Central memory CD8-positive, alpha-beta T cell (primary cell): ENCODE measurements around the gene AGO1.
A peak's percentile ranks its signal among the peaks of the same experiment; 100 is the strongest.

ENCODE experiments used
- ATAC-seq: fragments of 150-1000 bp; cut with Tn5 transposase; replicated peaks from 2 replicates; pipeline ENCODE4 v1.10.0; 2022; ENCODE audit warnings: mild to moderate bottlenecking, moderate FRiP score, moderate number of reproducible peaks; ENCODE audit not compliant: poor library complexity, severe bottlenecking; ENCODE audit errors: extremely low read depth
- DNase-seq, 2 donors: peaks; one replicate each; pipeline ENCODE4 v3.0.0; 2021; ENCODE audit warnings: low spot score in 2 of 2
- H3K27ac Mint-ChIP-seq: one replicate; pipeline ENCODE4 v1.8.0; 2022; ENCODE audit warnings: low read depth, mild to moderate bottlenecking, moderate library complexity, mixed read lengths
- H3K27me3 Mint-ChIP-seq: one replicate; pipeline ENCODE4 v1.8.0; 2022; ENCODE audit warnings: mixed read lengths
- H3K36me3 Mint-ChIP-seq: one replicate; pipeline ENCODE4 v1.8.0; 2022; ENCODE audit warnings: mild to moderate bottlenecking, moderate library complexity, mixed read lengths; ENCODE audit not compliant: insufficient read depth
- H3K4me1 Mint-ChIP-seq: one replicate; pipeline ENCODE4 v1.8.0; 2022; ENCODE audit warnings: mixed read lengths
- H3K4me3 Mint-ChIP-seq: one replicate; pipeline ENCODE4 v1.8.0; 2022; ENCODE audit warnings: mild to moderate bottlenecking, moderate library complexity, mixed read lengths
- H3K9me3 Mint-ChIP-seq: one replicate; pipeline ENCODE4 v1.8.0; 2022; ENCODE audit warnings: mixed read lengths

Gene AGO1

GRCh38 chr1:35894656-35895055, 11.6 kb downstream of the AGO1 start:
- no peaks in the 10 kb centered on the region for H3K9me3 Mint-ChIP-seq
- no peak overlapping the region for H3K27ac Mint-ChIP-seq

DNA sequence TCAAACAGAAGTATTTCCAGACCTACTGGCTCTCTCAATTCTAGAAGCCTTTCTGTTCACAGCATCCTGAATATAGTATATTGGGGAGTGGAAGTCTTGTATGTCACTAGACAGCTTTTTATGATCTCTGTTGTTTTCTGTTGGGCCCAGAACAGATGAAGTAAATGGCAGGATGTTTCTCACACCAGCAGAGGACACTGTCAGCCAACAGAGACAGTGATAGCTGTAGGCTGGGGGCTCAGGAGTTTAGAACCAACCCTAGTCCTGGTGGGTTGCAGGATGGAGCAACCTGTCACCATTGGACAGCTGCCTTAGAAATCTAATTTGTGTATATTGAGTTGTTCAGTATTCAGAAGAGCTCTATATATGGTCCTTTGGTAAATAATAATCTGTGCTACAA, 16.9 kb downstream of the AGO1 start:
- no peaks in the 10 kb centered on the region for H3K9me3 Mint-ChIP-seq
- H3K4me3 Mint-ChIP-seq: no peak overlapping the region
- H3K36me3 Mint-ChIP-seq: peaks cover 35% of the 10 kb centered on the region
- H3K27me3 Mint-ChIP-seq: no peaks in the 10 kb centered on the region
- ATAC-seq (no peak), DNase-seq (no peak)
- no peaks in the 10 kb centered on the region for H3K4me1 Mint-ChIP-seq
- H3K27ac Mint-ChIP-seq: no peak overlapping the region

More at GRCh38 chr1:35894656-35895055, 11.6 kb downstream of the AGO1 start:
- Mint-ChIP-seq H3K36me3 (peaks cover 30% of the 10 kb centered on the region), H3K27me3 (no peaks in the 10 kb centered on the region), H3K4me3 (no peak overlapping the region), H3K4me1 (no peaks in the 10 kb centered on the region)
- no peak for ATAC-seq
- no peak for DNase-seq

- Mint-ChIP-seq H3K27ac (no peak overlapping the region), H3K9me3 (no peaks in the 10 kb centered on the region), H3K4me3 (no peak overlapping the region), H3K4me1 (no peaks in the 10 kb centered on the region), H3K36me3 (peaks cover 34% of the 10 kb centered on the region), H3K27me3 (no peaks in the 10 kb centered on the region)
- no peak for DNase-seq
- no peak for ATAC-seq
Measured at GRCh38 chr1:35901235-35901634, 18.2 kb downstream of the AGO1 start.

DNA sequence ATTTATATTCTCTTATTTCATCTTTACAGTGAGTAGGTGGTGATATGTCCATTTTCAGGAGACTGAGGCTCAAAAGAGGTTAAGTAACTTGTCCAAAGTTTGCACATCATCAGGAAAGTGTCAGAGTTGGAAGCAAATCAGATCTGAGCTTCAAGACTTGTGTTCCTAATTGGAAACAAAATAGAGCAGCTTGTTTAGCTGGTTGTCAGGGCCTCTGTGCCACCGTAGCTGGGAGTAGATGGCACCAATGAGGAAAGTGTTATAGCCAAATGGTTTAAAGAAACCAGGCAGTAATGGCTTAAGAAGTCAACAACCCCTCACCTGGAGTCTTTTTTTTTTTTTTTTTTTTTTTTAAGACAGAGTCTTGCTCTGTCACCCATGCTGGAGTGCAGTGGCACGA, 19.7 kb downstream of the AGO1 start:
- ATAC-seq (no peak), DNase-seq (no peak)
- H3K27ac Mint-ChIP-seq: no peak overlapping the region
- H3K4me1 Mint-ChIP-seq: no peaks in the 10 kb centered on the region
- H3K9me3 Mint-ChIP-seq: no peaks in the 10 kb centered on the region
- no peaks in the 10 kb centered on the region for H3K27me3 Mint-ChIP-seq
- no peak overlapping the region for H3K4me3 Mint-ChIP-seq
- H3K36me3 Mint-ChIP-seq: peaks cover 39% of the 10 kb centered on the region

GRCh38 chr1:35914717-35915116, 31.7 kb downstream of the AGO1 start:
- Mint-ChIP-seq H3K36me3 (peaks cover 59% of the 10 kb centered on the region), H3K4me3 (no peak overlapping the region), H3K27me3 (no peaks in the 10 kb centered on the region), H3K4me1 (no peaks in the 10 kb centered on the region), H3K9me3 (no peaks in the 10 kb centered on the region), H3K27ac (no peak overlapping the region)
- no peak for ATAC-seq
- DNase-seq: no peak

DNA sequence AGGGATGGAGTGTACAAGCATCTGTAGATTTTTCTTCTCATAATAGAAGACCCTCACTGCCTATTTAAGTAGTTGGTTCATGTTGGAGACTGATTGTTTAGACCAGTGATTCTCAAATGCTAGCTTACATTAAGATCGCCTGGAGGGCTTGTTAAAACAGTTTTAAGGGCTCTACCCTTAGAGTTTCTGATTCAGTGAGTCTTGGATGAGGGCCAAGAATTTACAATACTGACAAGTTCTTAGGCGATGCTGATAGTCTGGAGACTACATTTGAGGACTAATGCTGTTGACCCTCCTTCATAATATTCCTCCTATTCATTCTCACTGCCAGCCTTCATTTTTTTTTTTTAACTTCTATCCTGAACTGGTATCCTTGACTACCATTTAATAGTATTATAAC, 32.7 kb downstream of the AGO1 start:
- DNase-seq (no peak), ATAC-seq (no peak)
- H3K9me3 Mint-ChIP-seq: no peaks in the 10 kb centered on the region
- H3K4me1 Mint-ChIP-seq: no peaks in the 10 kb centered on the region
- no peak overlapping the region for H3K27ac Mint-ChIP-seq
- H3K4me3 Mint-ChIP-seq: no peak overlapping the region
- no peaks in the 10 kb centered on the region for H3K27me3 Mint-ChIP-seq
- H3K36me3 Mint-ChIP-seq: peaks cover 59% of the 10 kb centered on the region

DNA sequence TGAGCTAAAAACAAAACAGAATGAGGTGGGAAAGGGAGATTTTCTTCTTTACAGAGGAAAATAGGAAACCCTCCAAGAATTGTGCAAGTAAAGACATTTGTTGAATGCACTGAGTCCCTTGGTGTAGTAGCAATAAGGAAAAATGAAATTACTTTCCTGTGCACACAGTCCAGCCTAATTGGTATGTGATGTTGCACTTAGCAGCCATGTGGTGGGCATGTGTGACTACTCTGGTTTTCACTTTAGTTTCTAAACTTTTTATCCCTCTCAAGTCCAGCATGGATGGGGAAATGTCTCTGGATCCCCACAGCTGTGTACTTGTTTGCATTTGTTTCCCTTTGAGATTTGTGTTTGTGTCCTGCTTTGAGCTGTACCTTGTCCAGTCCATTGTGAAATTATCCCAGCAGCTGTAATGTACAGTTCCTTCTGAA, 40.8 kb downstream of the AGO1 start:
- H3K36me3 Mint-ChIP-seq: peaks cover 11% of the 10 kb centered on the region
- H3K4me1 Mint-ChIP-seq: no peaks in the 10 kb centered on the region
- H3K27me3 Mint-ChIP-seq: no peaks in the 10 kb centered on the region
- H3K9me3 Mint-ChIP-seq: no peaks in the 10 kb centered on the region
- H3K27ac Mint-ChIP-seq: no peak overlapping the region
- ATAC-seq: no peak
- no peak overlapping the region for H3K4me3 Mint-ChIP-seq
- DNase-seq: no peak

- Mint-ChIP-seq H3K4me1 (peaks cover 7% of the 10 kb centered on the region), H3K4me3 (no peak overlapping the region), H3K27me3 (no peaks in the 10 kb centered on the region), H3K9me3 (no peaks in the 10 kb centered on the region), H3K27ac (no peak overlapping the region), H3K36me3 (peaks cover 8% of the 10 kb centered on the region)
- no peak for DNase-seq
- no peak for ATAC-seq
Measured at GRCh38 chr1:35924838-35925237, 41.8 kb downstream of the AGO1 start.

GRCh38 chr1:35925741-35926140, 42.7 kb downstream of the AGO1 start:
- ATAC-seq: no peak
- H3K4me3 Mint-ChIP-seq: no peak overlapping the region
- H3K36me3 Mint-ChIP-seq: peaks cover 12% of the 10 kb centered on the region
- H3K27me3 Mint-ChIP-seq: no peaks in the 10 kb centered on the region
- no peaks in the 10 kb centered on the region for H3K9me3 Mint-ChIP-seq
- DNase-seq: no peak
- H3K27ac Mint-ChIP-seq: no peak overlapping the region
- peaks cover 13% of the 10 kb centered on the region for H3K4me1 Mint-ChIP-seq

- Mint-ChIP-seq H3K36me3 (peaks cover 15% of the 10 kb centered on the region), H3K9me3 (no peaks in the 10 kb centered on the region), H3K27me3 (no peaks in the 10 kb centered on the region), H3K4me3 (no peak overlapping the region), H3K27ac (no peak overlapping the region), H3K4me1 (peaks cover 23% of the 10 kb centered on the region)
- ATAC-seq: no peak
- no peak for DNase-seq
Measured at GRCh38 chr1:35927472-35927871, 44.5 kb downstream of the AGO1 start.

GRCh38 chr1:35929730-35930592, 47.0 kb downstream of the AGO1 start:
- peak in 1 of 2 donors; percentile 32 for DNase-seq

DNA sequence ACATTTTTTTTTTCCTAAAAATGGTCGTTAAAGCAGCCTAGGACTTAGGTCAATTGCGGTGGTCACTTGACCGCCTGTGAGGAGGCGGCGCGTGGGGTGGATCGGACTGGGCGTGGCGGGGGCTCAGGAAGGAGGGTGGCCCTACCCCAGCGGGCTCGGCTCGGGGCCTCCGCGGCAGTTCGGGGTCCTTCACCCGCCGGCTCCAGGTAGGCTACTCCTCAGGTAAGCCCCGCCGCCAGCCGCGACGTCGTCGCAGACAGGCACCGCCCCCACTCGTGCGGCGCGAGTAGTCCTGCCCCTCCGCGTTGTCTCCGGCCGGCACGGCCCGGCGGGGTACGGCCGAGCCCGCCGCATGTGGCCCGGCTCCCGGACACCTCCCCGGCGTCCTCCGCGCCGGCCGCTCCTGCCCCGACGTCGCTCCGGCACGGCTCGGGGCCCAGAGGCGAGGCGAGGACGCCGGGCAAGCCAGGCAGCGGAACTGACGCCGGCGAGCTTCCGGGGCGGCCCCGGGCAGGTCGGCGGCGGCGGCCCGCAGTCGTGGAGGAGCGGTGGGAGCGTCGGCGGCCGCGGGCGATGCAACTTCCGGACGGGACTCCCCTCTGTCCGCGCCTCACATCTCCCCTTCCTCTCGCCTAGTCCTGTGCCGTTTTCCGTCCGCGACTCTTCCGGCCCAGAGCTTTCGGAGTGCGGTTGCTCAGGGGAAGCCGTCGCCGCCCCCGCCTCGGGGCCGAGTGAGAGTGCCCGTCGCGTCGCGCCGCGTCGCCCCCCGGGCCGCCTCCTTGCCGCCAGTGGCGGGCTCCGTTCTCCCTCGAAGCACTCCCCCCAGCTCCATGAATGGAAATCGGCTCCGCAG, 47.8 kb downstream of the AGO1 start, which contains the start of gene AGO3:
TSS of gene AGO3 (plus strand) at position 513 of the 853 bp plus-strand sequence. CDS start at position 835, 322 bp downstream.
- H3K4me3 Mint-ChIP-seq: peak within 1 kb of the TSS; percentile 91
- DNase-seq (peak; percentile 68 to 79), ATAC-seq (peak; percentile 90)
- peak within 1 kb of the TSS; percentile 98 for H3K27ac Mint-ChIP-seq
- no peaks in the 10 kb centered on the region for H3K9me3 Mint-ChIP-seq
- peaks cover 14% of the 10 kb centered on the region for H3K36me3 Mint-ChIP-seq
- H3K4me1 Mint-ChIP-seq: peaks cover 26% of the 10 kb centered on the region
- H3K27me3 Mint-ChIP-seq: no peaks in the 10 kb centered on the region

More at GRCh38 chr1:35929730-35930592, 47.0 kb downstream of the AGO1 start:
- peak; percentile 31 for ATAC-seq
- H3K27me3 Mint-ChIP-seq: no peaks in the 10 kb centered on the region
- H3K36me3 Mint-ChIP-seq: peaks cover 14% of the 10 kb centered on the region
- peak overlapping the region; percentile 91 for H3K4me3 Mint-ChIP-seq
- H3K4me1 Mint-ChIP-seq: peaks cover 26% of the 10 kb centered on the region
- no peaks in the 10 kb centered on the region for H3K9me3 Mint-ChIP-seq
- H3K27ac Mint-ChIP-seq: peak overlapping the region; percentile 98
